HepG2 (cell line): ENCODE measurements around the gene LTBR. TPM values are rescaled to one million over a fixed set of nuclear protein-coding genes. Genes with fewer than 3 reads are reported as not detected.

ENCODE experiments used
- ESRRA ChIP-seq: sonication (generic); formaldehyde crosslinking; IDR thresholded peaks from 2 replicates; pipeline ENCODE4 v1.5.1; 2020; ENCODE audit warnings: mild to moderate bottlenecking, low read depth, missing genetic modification reagents
- FOSL1 ChIP-seq: sonication (generic); formaldehyde crosslinking; IDR thresholded peaks from 2 replicates; pipeline ENCODE4 v1.9.0; 2021; ENCODE audit warnings: missing genetic modification reagents, borderline replicate concordance
- FOXM1 ChIP-seq: sonication (generic); formaldehyde crosslinking; IDR thresholded peaks from 2 replicates; pipeline ENCODE4 v1.5.0; 2020; ENCODE audit warnings: missing genetic modification reagents
- HOXD1 ChIP-seq: sonication (generic); formaldehyde crosslinking; IDR thresholded peaks from 2 replicates; pipeline ENCODE4 v1.5.0; 2020; ENCODE audit warnings: missing genetic modification reagents
- IKZF1 ChIP-seq: fragments of 450-650 bp; IDR thresholded peaks from 2 replicates; pipeline ENCODE4 v1.7.1; 2016
- NFRKB ChIP-seq: fragments of 450-650 bp; IDR thresholded peaks from 2 replicates; pipeline ENCODE4 v1.6.1; 2017
- PRMT3 ChIP-seq: sonication (generic); formaldehyde crosslinking; IDR thresholded peaks from 2 replicates; pipeline ENCODE4 v1.8.1; 2022; ENCODE audit warnings: low read depth, mild to moderate bottlenecking, moderate library complexity, missing genetic modification reagents, borderline replicate concordance
- SUZ12 ChIP-seq: fragments of 150-350 bp; IDR thresholded peaks from 2 replicates; pipeline ENCODE4 v1.6.1; 2014; ENCODE audit warnings: low read depth, low read length
- ZBTB7A ChIP-seq: sonication (generic); formaldehyde crosslinking; IDR thresholded peaks from 2 replicates; pipeline ENCODE4 v1.8.0; 2022; ENCODE audit warnings: mild to moderate bottlenecking, missing genetic modification reagents
- ZKSCAN8 ChIP-seq: IDR thresholded peaks from 2 replicates; pipeline ENCODE4 v1.6.1; 2016; ENCODE audit warnings: borderline replicate concordance, missing genetic modification reagents, missing compliant biosample characterization
- ZNF230 ChIP-seq: sonication (generic); formaldehyde crosslinking; IDR thresholded peaks from 2 replicates; pipeline ENCODE4 v1.4.0; 2020; ENCODE audit warnings: mild to moderate bottlenecking, missing genetic modification reagents
- ZNF274 ChIP-seq: sonication (generic); formaldehyde crosslinking; IDR thresholded peaks from 2 replicates; pipeline ENCODE4 v1.5.1; 2020; ENCODE audit warnings: mild to moderate bottlenecking, missing genetic modification reagents
- ZNF546 ChIP-seq: sonication (generic); formaldehyde crosslinking; conservative IDR thresholded peaks from 2 replicates; pipeline ENCODE4 v1.8.1; 2023; ENCODE audit warnings: mild to moderate bottlenecking, missing genetic modification reagents
- ZNF549 ChIP-seq: sonication (generic); formaldehyde crosslinking; IDR thresholded peaks from 2 replicates; pipeline ENCODE4 v1.5.0; 2020; ENCODE audit warnings: missing genetic modification reagents
- ZNF550 ChIP-seq: sonication (generic); formaldehyde crosslinking; IDR thresholded peaks from 2 replicates; pipeline ENCODE4 v1.4.0; 2020; ENCODE audit warnings: mild to moderate bottlenecking, missing genetic modification reagents, borderline replicate concordance
- ZNF605 ChIP-seq: sonication (generic); formaldehyde crosslinking; IDR thresholded peaks from 2 replicates; pipeline ENCODE4 v1.8.0; 2022; ENCODE audit warnings: mild to moderate bottlenecking, missing genetic modification reagents
- ZSCAN20 ChIP-seq: sonication (generic); formaldehyde crosslinking; IDR thresholded peaks from 2 replicates; pipeline ENCODE4 v1.4.0; 2020; ENCODE audit warnings: missing genetic modification reagents, mild to moderate bottlenecking, borderline replicate concordance
- polyA plus RNA-seq, 8 experiments: library from polyadenylated mRNA; depleted of rRNA in 3 of 8; stranded (reverse) in 7 of 8; unstranded in 1 of 8; fragments of >200 nt; fragmentation: Illumina TruSeq in 4 of 8; extraction: Trizol in 4 of 8; gene quantifications; 2 replicates each; pipeline versions ENCODE4 v1.2.1 to v1.2.3, GENCODE V29; 2011 to 2016; ENCODE audit warnings: low read depth in 4 of 8, missing spikeins in 1 of 8, mixed read lengths in 1 of 8; ENCODE audit not compliant: insufficient read depth in 1 of 8
- total RNA-seq, 5 experiments: library from RNA; depleted of rRNA; stranded (reverse); fragments of >200 nt; fragmentation: Illumina TruSeq; extraction: Trizol; gene quantifications; 2 replicates each; pipeline ENCODE4 v1.2.3, GENCODE V29; 2016; ENCODE audit warnings: low read depth in 1 of 5
- TF ChIP-seq, protein P1 (sequence below): sonication (generic); formaldehyde crosslinking; IDR thresholded peaks from 2 replicates; pipeline ENCODE4 v1.5.1; 2020; ENCODE audit warnings: mild to moderate bottlenecking, missing genetic modification reagents, borderline replicate concordance
- TF ChIP-seq, protein P2 (sequence below): sonication (generic); formaldehyde crosslinking; conservative IDR thresholded peaks from 2 replicates; pipeline ENCODE4 v1.5.0; 2020; ENCODE audit warnings: missing genetic modification reagents
- TF ChIP-seq, protein P3 (sequence below): sonication (generic); formaldehyde crosslinking; IDR thresholded peaks from 2 replicates; pipeline ENCODE4 v1.4.0; 2020; ENCODE audit warnings: missing genetic modification reagents, mild to moderate bottlenecking, borderline replicate concordance
- TF ChIP-seq, protein P4 (sequence below): sonication (generic); formaldehyde crosslinking; IDR thresholded peaks from 2 replicates; pipeline ENCODE4 v1.8.0; 2022; ENCODE audit warnings: missing genetic modification reagents, low read depth, mild to moderate bottlenecking, borderline replicate concordance
- TF ChIP-seq, protein P5 (sequence below): fragments of 450-650 bp; IDR thresholded peaks from 2 replicates; pipeline ENCODE4 v1.6.1; 2017; ENCODE audit warnings: mild to moderate bottlenecking

LTBR gene
- total and polyA plus RNA-seq, 2 of the 13 experiments (the other 11 are each of a cell fraction or from before 2014, with no cell fraction given), result 31.4 to 34.8 TPM

DNA sequence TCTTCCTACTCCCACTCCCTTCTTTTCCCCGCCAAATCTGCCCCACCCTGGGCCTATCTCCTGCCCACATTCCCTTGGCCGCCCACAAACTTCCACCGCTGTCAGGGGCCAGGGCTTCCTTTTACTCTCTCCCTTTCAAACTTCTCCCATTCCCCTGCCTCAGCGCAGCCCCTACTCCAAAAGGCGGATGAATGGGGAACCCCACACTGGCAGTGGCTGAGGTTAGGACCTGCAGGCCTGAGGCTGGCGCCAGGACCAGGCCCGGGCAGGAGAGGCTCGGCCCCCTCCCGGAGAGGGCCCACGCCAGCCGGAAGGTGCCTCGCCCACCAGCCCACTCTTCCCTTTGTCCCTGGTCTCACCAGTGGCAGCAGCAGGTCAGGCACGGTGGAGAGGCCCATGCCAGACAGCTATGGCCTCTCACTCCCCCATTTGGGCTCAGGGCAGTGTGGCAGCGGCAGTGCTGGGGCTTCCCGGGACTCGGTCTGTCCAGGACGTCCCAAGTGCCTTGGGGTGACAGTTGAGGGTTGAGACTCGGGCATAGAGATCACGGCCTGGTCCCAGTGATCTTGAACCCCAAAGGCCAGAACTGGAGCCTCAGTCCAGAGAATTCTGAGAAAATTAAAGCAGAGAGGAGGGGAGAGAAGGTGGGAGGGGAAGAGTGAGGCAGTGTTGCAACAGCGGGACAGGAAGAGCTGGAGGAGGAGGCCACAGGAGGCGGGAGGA is 42.4 kb upstream of the LTBR start, which contains the start of gene TNFRSF1A (continued):
- TF ChIP-seq, protein P1, sequence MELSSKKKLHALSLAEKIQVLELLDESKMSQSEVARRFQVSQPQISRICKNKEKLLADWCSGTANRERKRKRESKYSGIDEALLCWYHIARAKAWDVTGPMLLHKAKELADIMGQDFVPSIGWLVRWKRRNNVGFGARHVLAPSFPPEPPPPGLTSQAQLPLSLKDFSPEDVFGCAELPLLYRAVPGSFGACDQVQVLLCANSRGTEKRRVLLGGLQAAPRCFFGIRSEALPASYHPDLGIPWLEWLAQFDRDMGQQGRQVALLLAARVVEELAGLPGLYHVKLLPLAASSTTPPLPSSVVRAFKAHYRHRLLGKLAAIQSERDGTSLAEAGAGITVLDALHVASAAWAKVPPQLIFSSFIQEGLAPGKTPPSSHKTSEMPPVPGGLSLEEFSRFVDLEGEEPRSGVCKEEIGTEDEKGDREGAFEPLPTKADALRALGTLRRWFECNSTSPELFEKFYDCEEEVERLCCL (CRISPR knock-in tag), result no peak
- no peak for TF ChIP-seq NFRKB
- TF ChIP-seq ZNF274 (CRISPR knock-in tag), result no peak; the same call in 1 of the 2 replicates
- TF ChIP-seq ZNF550, result no peak
- no peak for TF ChIP-seq FOSL1 (CRISPR knock-in tag)
- no peak for TF ChIP-seq ZNF549 (CRISPR knock-in tag)
- TF ChIP-seq, protein P2, sequence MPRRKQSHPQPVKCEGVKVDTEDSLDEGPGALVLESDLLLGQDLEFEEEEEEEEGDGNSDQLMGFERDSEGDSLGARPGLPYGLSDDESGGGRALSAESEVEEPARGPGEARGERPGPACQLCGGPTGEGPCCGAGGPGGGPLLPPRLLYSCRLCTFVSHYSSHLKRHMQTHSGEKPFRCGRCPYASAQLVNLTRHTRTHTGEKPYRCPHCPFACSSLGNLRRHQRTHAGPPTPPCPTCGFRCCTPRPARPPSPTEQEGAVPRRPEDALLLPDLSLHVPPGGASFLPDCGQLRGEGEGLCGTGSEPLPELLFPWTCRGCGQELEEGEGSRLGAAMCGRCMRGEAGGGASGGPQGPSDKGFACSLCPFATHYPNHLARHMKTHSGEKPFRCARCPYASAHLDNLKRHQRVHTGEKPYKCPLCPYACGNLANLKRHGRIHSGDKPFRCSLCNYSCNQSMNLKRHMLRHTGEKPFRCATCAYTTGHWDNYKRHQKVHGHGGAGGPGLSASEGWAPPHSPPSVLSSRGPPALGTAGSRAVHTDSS (CRISPR knock-in tag), result no peak
- TF ChIP-seq SUZ12, result no peak
- TF ChIP-seq ZNF230 (CRISPR knock-in tag), result no peak
- TF ChIP-seq, protein P3, sequence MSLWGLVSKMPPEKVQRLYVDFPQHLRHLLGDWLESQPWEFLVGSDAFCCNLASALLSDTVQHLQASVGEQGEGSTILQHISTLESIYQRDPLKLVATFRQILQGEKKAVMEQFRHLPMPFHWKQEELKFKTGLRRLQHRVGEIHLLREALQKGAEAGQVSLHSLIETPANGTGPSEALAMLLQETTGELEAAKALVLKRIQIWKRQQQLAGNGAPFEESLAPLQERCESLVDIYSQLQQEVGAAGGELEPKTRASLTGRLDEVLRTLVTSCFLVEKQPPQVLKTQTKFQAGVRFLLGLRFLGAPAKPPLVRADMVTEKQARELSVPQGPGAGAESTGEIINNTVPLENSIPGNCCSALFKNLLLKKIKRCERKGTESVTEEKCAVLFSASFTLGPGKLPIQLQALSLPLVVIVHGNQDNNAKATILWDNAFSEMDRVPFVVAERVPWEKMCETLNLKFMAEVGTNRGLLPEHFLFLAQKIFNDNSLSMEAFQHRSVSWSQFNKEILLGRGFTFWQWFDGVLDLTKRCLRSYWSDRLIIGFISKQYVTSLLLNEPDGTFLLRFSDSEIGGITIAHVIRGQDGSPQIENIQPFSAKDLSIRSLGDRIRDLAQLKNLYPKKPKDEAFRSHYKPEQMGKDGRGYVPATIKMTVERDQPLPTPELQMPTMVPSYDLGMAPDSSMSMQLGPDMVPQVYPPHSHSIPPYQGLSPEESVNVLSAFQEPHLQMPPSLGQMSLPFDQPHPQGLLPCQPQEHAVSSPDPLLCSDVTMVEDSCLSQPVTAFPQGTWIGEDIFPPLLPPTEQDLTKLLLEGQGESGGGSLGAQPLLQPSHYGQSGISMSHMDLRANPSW (CRISPR knock-in tag), result no peak
- TF ChIP-seq, protein P4, sequence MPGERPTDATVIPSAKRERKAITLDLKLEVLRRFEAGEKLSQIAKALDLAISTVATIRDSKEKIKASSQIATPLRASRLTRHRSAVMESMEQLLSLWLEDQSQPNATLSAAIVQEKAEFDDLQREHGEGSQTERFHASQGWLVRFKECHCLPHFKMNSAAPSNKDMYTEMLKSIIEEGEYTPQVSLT, result no peak
- no peak for TF ChIP-seq FOXM1 (CRISPR knock-in tag)
- TF ChIP-seq ZKSCAN8 (CRISPR knock-in tag), result no peak
- no peak for TF ChIP-seq PRMT3 (CRISPR knock-in tag)
- TF ChIP-seq IKZF1, result no peak
- TF ChIP-seq, protein P5, sequence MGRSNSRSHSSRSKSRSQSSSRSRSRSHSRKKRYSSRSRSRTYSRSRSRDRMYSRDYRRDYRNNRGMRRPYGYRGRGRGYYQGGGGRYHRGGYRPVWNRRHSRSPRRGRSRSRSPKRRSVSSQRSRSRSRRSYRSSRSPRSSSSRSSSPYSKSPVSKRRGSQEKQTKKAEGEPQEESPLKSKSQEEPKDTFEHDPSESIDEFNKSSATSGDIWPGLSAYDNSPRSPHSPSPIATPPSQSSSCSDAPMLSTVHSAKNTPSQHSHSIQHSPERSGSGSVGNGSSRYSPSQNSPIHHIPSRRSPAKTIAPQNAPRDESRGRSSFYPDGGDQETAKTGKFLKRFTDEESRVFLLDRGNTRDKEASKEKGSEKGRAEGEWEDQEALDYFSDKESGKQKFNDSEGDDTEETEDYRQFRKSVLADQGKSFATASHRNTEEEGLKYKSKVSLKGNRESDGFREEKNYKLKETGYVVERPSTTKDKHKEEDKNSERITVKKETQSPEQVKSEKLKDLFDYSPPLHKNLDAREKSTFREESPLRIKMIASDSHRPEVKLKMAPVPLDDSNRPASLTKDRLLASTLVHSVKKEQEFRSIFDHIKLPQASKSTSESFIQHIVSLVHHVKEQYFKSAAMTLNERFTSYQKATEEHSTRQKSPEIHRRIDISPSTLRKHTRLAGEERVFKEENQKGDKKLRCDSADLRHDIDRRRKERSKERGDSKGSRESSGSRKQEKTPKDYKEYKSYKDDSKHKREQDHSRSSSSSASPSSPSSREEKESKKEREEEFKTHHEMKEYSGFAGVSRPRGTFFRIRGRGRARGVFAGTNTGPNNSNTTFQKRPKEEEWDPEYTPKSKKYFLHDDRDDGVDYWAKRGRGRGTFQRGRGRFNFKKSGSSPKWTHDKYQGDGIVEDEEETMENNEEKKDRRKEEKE, result no peak
- no peak for TF ChIP-seq ESRRA
- no peak for TF ChIP-seq HOXD1 (CRISPR knock-in tag)
- TF ChIP-seq ZSCAN20 (CRISPR knock-in tag), result no peak
- TF ChIP-seq ZNF605, result peak; percentile 43
- TF ChIP-seq ZBTB7A (CRISPR knock-in tag), result peak; percentile 14; the same call in 1 of the 2 replicates
- no peak for TF ChIP-seq ZNF546 (CRISPR knock-in tag)
